ENCODE data around the gene NALCN. TPM values are rescaled to one million over a fixed set of nuclear protein-coding genes. Genes with fewer than 3 reads are reported as not detected.
A peak's percentile ranks its signal among the peaks of the same experiment; 100 is the strongest.

The NALCN gene
- total and polyA plus RNA-seq, 2 donors (not counting 1 experiment from before 2014, with no cell fraction given): 1.5 to 2.7 TPM

DNA sequence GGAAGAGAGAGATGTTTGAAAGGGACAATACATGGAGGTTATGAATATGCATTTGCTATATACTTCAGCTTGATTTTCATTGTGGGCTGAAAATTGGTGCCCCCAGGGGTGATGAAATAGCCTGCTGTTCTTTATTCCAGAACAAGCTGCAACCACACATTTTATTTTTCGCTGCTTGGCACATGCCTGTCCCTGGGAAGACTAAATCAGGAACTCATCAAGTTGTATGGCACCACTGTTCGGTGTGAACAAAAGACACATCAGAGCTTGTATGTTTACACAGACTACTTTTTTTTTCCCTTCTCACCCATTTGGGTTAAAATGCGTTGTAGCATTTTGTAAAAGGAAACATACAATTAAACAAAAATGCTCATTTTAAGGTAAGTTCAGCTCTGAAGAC lies 230.7 kb downstream of the NALCN start:
- TF ChIP-seq EZH2 (IDR thresholded peaks at IDR 0.05; ENCODE audit: low read length, missing control alignments) (no peak), CTCF (conservative IDR thresholded peaks at IDR 0.05 in 1 of 2, IDR thresholded peaks at IDR 0.05 in 1 of 2; ENCODE audit: low read depth in 1 of 2, low read length in 2 of 2) (no peak)
- no peak overlapping the region for H3K4me2 ChIP-seq (ENCODE audit: extremely low read depth, insufficient read depth, low read length)
- no peaks in the 10 kb centered on the region for H3K27me3 ChIP-seq (ENCODE audit: control insufficient read depth, insufficient read depth, low read length)
- no peak overlapping the region for H3K27ac ChIP-seq (ENCODE audit: insufficient read depth, low read length)
- no peaks in the 10 kb centered on the region for H3K4me1 ChIP-seq (ENCODE audit: control insufficient read depth, extremely low read depth, insufficient read depth, low read length)
- H4K20me1 ChIP-seq (ENCODE audit: control insufficient read depth, extremely low read depth, insufficient read depth, low read length): no peaks in the 10 kb centered on the region
- no peak overlapping the region for H3K4me3 ChIP-seq (replicated peaks in 1 of 4; ENCODE audit: control extremely low read depth in 1 of 4, insufficient read depth in 1 of 4, low read depth in 3 of 4, low read length in 4 of 4)
- no peak overlapping the region for H3K9ac ChIP-seq (ENCODE audit: insufficient read depth, low read length)
- H3K79me2 ChIP-seq (ENCODE audit: control insufficient read depth, insufficient read depth, low read length): no peaks in the 10 kb centered on the region
- no peaks in the 10 kb centered on the region for H3K9me3 ChIP-seq (ENCODE audit: control insufficient read depth, insufficient read depth, low read depth, low read length)
- no peak overlapping the region for H2AFZ ChIP-seq (ENCODE audit: low read length)
- DNase-seq (ENCODE audit: low read depth in 2 of 2): no peak
- H3K36me3 ChIP-seq (ENCODE audit: control insufficient read depth, insufficient read depth, low read length): no peaks in the 10 kb centered on the region

- H3K27ac ChIP-seq (ENCODE audit: insufficient read depth, low read length): no peak overlapping the region
- no peak overlapping the region for H3K4me3 ChIP-seq (replicated peaks in 1 of 4; ENCODE audit: control extremely low read depth in 1 of 4, insufficient read depth in 1 of 4, low read depth in 3 of 4, low read length in 4 of 4)
- H3K9me3 ChIP-seq (ENCODE audit: control insufficient read depth, insufficient read depth, low read depth, low read length): no peaks in the 10 kb centered on the region
- TF ChIP-seq CTCF (conservative IDR thresholded peaks at IDR 0.05 in 1 of 2, IDR thresholded peaks at IDR 0.05 in 1 of 2; ENCODE audit: low read depth in 1 of 2, low read length in 2 of 2) (no peak), EZH2 (IDR thresholded peaks at IDR 0.05; ENCODE audit: low read length, missing control alignments) (no peak)
- H3K9ac ChIP-seq (ENCODE audit: insufficient read depth, low read length): no peak overlapping the region
- no peak overlapping the region for H2AFZ ChIP-seq (ENCODE audit: low read length)
- no peak overlapping the region for H3K4me2 ChIP-seq (ENCODE audit: extremely low read depth, insufficient read depth, low read length)
- H3K79me2 ChIP-seq (ENCODE audit: control insufficient read depth, insufficient read depth, low read length): no peaks in the 10 kb centered on the region
- peak in 1 of 2 donors; percentile 29 for DNase-seq (ENCODE audit: low read depth in 2 of 2)
- no peaks in the 10 kb centered on the region for H3K27me3 ChIP-seq (ENCODE audit: control insufficient read depth, insufficient read depth, low read length)
- no peaks in the 10 kb centered on the region for H3K36me3 ChIP-seq (ENCODE audit: control insufficient read depth, insufficient read depth, low read length)
- no peaks in the 10 kb centered on the region for H4K20me1 ChIP-seq (ENCODE audit: control insufficient read depth, extremely low read depth, insufficient read depth, low read length)
- H3K4me1 ChIP-seq (ENCODE audit: control insufficient read depth, extremely low read depth, insufficient read depth, low read length): no peaks in the 10 kb centered on the region
Measured at GRCh38 chr13:101181076-101181685, 235.1 kb downstream of the NALCN start.

GRCh38 chr13:101179021-101179420 lies 237.3 kb downstream of the NALCN start:
- TF ChIP-seq EZH2 (IDR thresholded peaks at IDR 0.05; ENCODE audit: low read length, missing control alignments) (no peak), CTCF (conservative IDR thresholded peaks at IDR 0.05 in 1 of 2, IDR thresholded peaks at IDR 0.05 in 1 of 2; ENCODE audit: low read depth in 1 of 2, low read length in 2 of 2) (no peak)
- Histone ChIP-seq H3K79me2 (ENCODE audit: control insufficient read depth, insufficient read depth, low read length) (no peaks in the 10 kb centered on the region), H2AFZ (ENCODE audit: low read length) (no peak overlapping the region), H3K4me3 (replicated peaks in 1 of 4; ENCODE audit: control extremely low read depth in 1 of 4, insufficient read depth in 1 of 4, low read depth in 3 of 4, low read length in 4 of 4) (no peak overlapping the region), H3K36me3 (ENCODE audit: control insufficient read depth, insufficient read depth, low read length) (no peaks in the 10 kb centered on the region), H3K27ac (ENCODE audit: insufficient read depth, low read length) (no peak overlapping the region), H3K9ac (ENCODE audit: insufficient read depth, low read length) (no peak overlapping the region), H3K4me2 (ENCODE audit: extremely low read depth, insufficient read depth, low read length) (no peak overlapping the region), H3K9me3 (ENCODE audit: control insufficient read depth, insufficient read depth, low read depth, low read length) (no peaks in the 10 kb centered on the region), H4K20me1 (ENCODE audit: control insufficient read depth, extremely low read depth, insufficient read depth, low read length) (no peaks in the 10 kb centered on the region), H3K27me3 (ENCODE audit: control insufficient read depth, insufficient read depth, low read length) (no peaks in the 10 kb centered on the region), H3K4me1 (ENCODE audit: control insufficient read depth, extremely low read depth, insufficient read depth, low read length) (no peaks in the 10 kb centered on the region)
- DNase-seq (ENCODE audit: low read depth in 2 of 2): no peak

Data from fibroblast of lung (primary cell).